Right lobe of liver (tissue), 6 donors: ENCODE measurements around the gene MRPL28. TPM values are rescaled to one million over a fixed set of nuclear protein-coding genes. Genes with fewer than 3 reads are reported as not detected.

Source experiments
- ATAC-seq, 4 donors: fragments of 200-7000 bp; cut with Tn5 transposase; one replicate each; pipeline ENCODE4 v1.9.1; 2020; ENCODE audit warnings: mild to moderate bottlenecking in 4 of 4, moderate library complexity in 4 of 4
- DNase-seq, 3 donors: peaks; one replicate each; pipeline ENCODE4 v3.0.0-alpha.2; 2020
- H3K27ac ChIP-seq, 3 donors: fragments of 200-600 bp; one replicate each; pipeline ENCODE4 v1.8.0; 2022
- H3K27me3 ChIP-seq, 2 donors: fragments of 200-600 bp; one replicate each; pipeline ENCODE4 v1.8.0; 2022
- H3K36me3 ChIP-seq, 4 donors: fragments of 200-600 bp; sonication (generic) in 1 of 4; one replicate each; pipeline versions ENCODE4 v1.5.1 to v1.8.0; 2017 to 2022; ENCODE audit warnings: control low read depth in 1 of 4
- H3K4me1 ChIP-seq, 4 donors: fragments of 200-600 bp; sonication (generic) in 1 of 4; one replicate each; pipeline versions ENCODE4 v1.5.1 to v1.8.0; 2017 to 2022; ENCODE audit warnings: control low read depth in 1 of 4
- H3K4me3 ChIP-seq, 3 donors: fragments of 200-600 bp; one replicate each; pipeline ENCODE4 v1.8.0; 2022
- H3K9me3 ChIP-seq, 4 donors: fragments of 200-600 bp; sonication (generic) in 1 of 4; one replicate each; pipeline versions ENCODE4 v1.5.1 to v1.8.0; 2017 to 2022; ENCODE audit warnings: control low read depth in 1 of 4
- CTCF ChIP-seq, 4 donors: fragments of 200-600 bp in 3 of 4; fragments of 450-650 bp in 1 of 4; IDR thresholded peaks; one replicate each; pipeline versions ENCODE4 v1.5.1 to v1.8.0; 2016 to 2022; ENCODE audit warnings: antibody characterized with exemption in 4 of 4, mild to moderate bottlenecking in 2 of 4
- POLR2A ChIP-seq: fragments of 450-650 bp; IDR thresholded peaks from one replicate; pipeline ENCODE4 v1.6.1; 2017; ENCODE audit warnings: antibody characterized with exemption, mild to moderate bottlenecking
- WGBS: methylation state at CpG from one replicate; pipeline ENCODE4 v1.1.6; 2018; ENCODE audit warnings: low coverage, low lambda C conversion rate; ENCODE audit not compliant: insufficient coverage; ENCODE audit errors: missing lambda C conversion rate; 5-methylcytosine and 5-hydroxymethylcytosine counted together
- intact Hi-C, 2 donors: fragments of 100-400 bp; cut with DNase I; formaldehyde crosslinking; loops; one replicate each; pipeline versions ENCODE4 v1.11.2 to v1.14.1; 2022
- total RNA-seq, 6 experiments: library from RNA; depleted of rRNA in 2 of 6; stranded (reverse); fragments of >200 nt in 2 of 6; fragmentation: NEBNext Ultra II Directional in 3 of 6; extraction: Animal tissue kit (Norgen Biotek cat#: 25700) in 3 of 6; gene quantifications; one replicate each; pipeline versions ENCODE4 v1.1.0 to v1.2.4, GENCODE V29; 2016 to 2023
- donor health status: DM: no; HTN: yes; CAD: no.
- donor health status: DM: no; HTN: no; CAD: no.
- donor health status: DM: no; HTN: no; CAD: no.
- donor health status: DM: no; HTN: yes; CAD: no.
- donor health status: DM: no; HTN: yes; CAD: no.

The MRPL28 gene
- total RNA-seq, 6 experiments from 2014 or later: 29.9 to 64.7 (median 32.6) TPM

GRCh38 chr16:374616-374926, 4.2 kb upstream of the MRPL28 start:
- 80% methylated on average over 2 of the region's 9 CpGs for WGBS
- H3K4me3 ChIP-seq: no peak overlapping the region
- ATAC-seq: no peak
- no peak overlapping the region for H3K27ac ChIP-seq
- peaks cover 0 to 4% (median 2%) of the 10 kb centered on the region in 4 donors for H3K4me1 ChIP-seq
- TF ChIP-seq CTCF (IDR thresholded peaks at IDR 0.05) (no peak), POLR2A (no peak)
- peak in 1 of 3 donors; percentile 54 for DNase-seq
- peaks cover 0 to 11% (median 0%) of the 10 kb centered on the region in 4 donors for H3K36me3 ChIP-seq
- intact Hi-C loops: no loop called here
- no peaks in the 10 kb centered on the region for H3K27me3 ChIP-seq
- no peaks in the 10 kb centered on the region for H3K9me3 ChIP-seq

- intact Hi-C loops: no loop called here
- DNase-seq (peak in 1 of 3 donors; percentile 47), ATAC-seq (no peak)
- H3K9me3 ChIP-seq: no peaks in the 10 kb centered on the region
- H3K4me3 ChIP-seq: no peak overlapping the region
- H3K27ac ChIP-seq: no peak overlapping the region
- no peak for TF ChIP-seq CTCF (IDR thresholded peaks at IDR 0.05)
- TF ChIP-seq POLR2A: no peak
- H3K36me3 ChIP-seq: peaks cover 0 to 11% (median 0%) of the 10 kb centered on the region in 4 donors
- no peaks in the 10 kb centered on the region for H3K27me3 ChIP-seq
- 91% methylated on average over 23 of the region's 44 CpGs for WGBS
- peaks cover 0 to 5% (median 2%) of the 10 kb centered on the region in 4 donors for H3K4me1 ChIP-seq
Measured at GRCh38 chr16:373848-374615, 3.7 kb upstream of the MRPL28 start.

- no peak for ATAC-seq
- H3K36me3 ChIP-seq: peaks cover 0 to 20% (median 0%) of the 10 kb centered on the region in 4 donors
- no peak for DNase-seq
- H3K27ac ChIP-seq: no peak overlapping the region
- whole genome bisulfite sequencing: 100% methylated on average over 2 of the region's 5 CpGs
- intact Hi-C loops: no loop called here
- no peak for TF ChIP-seq CTCF (IDR thresholded peaks at IDR 0.05)
- no peak for TF ChIP-seq POLR2A
- no peaks in the 10 kb centered on the region for H3K9me3 ChIP-seq
- peaks cover 0 to 5% (median 2%) of the 10 kb centered on the region in 4 donors for H3K4me1 ChIP-seq
- H3K4me3 ChIP-seq: no peak overlapping the region
- no peaks in the 10 kb centered on the region for H3K27me3 ChIP-seq
Measured at GRCh38 chr16:373020-373598, 2.8 kb upstream of the MRPL28 start.

DNA sequence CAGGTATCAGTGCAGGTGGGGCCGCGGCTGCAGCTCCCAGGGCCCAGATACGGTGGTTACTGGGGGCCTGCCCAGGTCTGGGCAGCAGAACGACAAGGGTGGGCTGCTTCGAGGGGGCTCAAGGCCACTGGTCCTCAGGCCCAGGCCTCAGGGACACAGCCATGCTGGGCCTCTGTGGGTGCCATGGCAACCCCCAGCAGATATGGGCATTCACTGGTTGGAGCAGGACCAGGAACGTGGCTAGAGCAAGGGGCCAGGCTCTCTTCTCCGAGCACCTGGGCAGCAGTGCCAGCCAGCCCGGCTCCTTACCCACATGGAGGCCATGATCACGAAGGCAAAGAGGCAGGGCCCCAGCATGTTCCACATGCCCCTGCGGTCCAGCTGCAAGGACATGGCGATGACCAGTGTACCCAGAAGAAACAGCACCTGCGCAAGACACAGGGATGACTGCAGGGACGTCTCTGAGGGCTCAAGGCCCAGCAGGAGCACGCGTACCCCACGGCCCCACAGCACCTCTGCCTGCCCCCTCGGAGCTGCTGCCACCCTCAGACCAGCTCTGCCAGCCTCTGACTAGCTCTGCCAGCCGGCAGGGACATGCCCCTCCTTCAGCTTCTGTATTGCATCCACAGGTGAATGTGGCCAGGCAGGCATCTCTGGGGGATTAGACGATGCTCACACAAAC, 2.1 kb upstream of the MRPL28 start:
- H3K36me3 ChIP-seq: peaks cover 0 to 27% (median 0%) of the 10 kb centered on the region in 4 donors
- no peaks in the 10 kb centered on the region for H3K9me3 ChIP-seq
- ATAC-seq (no peak), DNase-seq (no peak)
- H3K4me1 ChIP-seq: peaks cover 0 to 5% (median 2%) of the 10 kb centered on the region in 4 donors
- no peak overlapping the region for H3K4me3 ChIP-seq
- no peaks in the 10 kb centered on the region for H3K27me3 ChIP-seq
- WGBS: 91% methylated on average over 4 of the region's 19 CpGs
- no peak overlapping the region for H3K27ac ChIP-seq
- intact Hi-C loops: no loop called here
- TF ChIP-seq CTCF (IDR thresholded peaks at IDR 0.05): no peak
- no peak for TF ChIP-seq POLR2A
